DND-41 (cell line): Measurements from ENCODE around the gene ALG3.

ENCODE experiments used
- ATAC-seq: fragments of 200-7000 bp; cut with Tn5 transposase; 3 replicates; pipeline ENCODE4 v1.9.1; 2021; ENCODE audit warnings: low read depth; ENCODE audit not compliant: insufficient read depth
- DNase-seq: peaks from one replicate; pipeline ENCODE4 v3.0.0-alpha.2; 2020
- H2AFZ ChIP-seq: 2 replicates; pipeline ENCODE4 v1.6.0; 2012; ENCODE audit warnings: low read depth, low read length
- H3K27ac ChIP-seq: 2 replicates; pipeline ENCODE4 v1.5.1; 2012; ENCODE audit warnings: low read length, inconsistent platforms
- H3K27me3 ChIP-seq: fragments of 200-600 bp; sonication (generic); 2 replicates; pipeline ENCODE4 v1.6.0; 2012; ENCODE audit warnings: low read length, mild to moderate bottlenecking, inconsistent platforms; ENCODE audit not compliant: insufficient read depth, poor library complexity
- H3K36me3 ChIP-seq: 2 replicates; pipeline ENCODE4 v1.5.1; 2012; ENCODE audit warnings: low read length, inconsistent platforms; ENCODE audit not compliant: insufficient read depth
- H3K4me1 ChIP-seq: 2 replicates; pipeline ENCODE4 v1.5.1; 2012; ENCODE audit warnings: mild to moderate bottlenecking, low read length; ENCODE audit not compliant: insufficient read depth
- H3K4me2 ChIP-seq: 2 replicates; pipeline ENCODE4 v1.6.0; 2012; ENCODE audit warnings: mild to moderate bottlenecking, moderate library complexity, low read length, inconsistent platforms; ENCODE audit not compliant: insufficient read depth
- H3K4me3 ChIP-seq, 2 experiments: fragments of 200-600 bp in 1 of 2; shearing (Covaris generic) in 1 of 2; 2 replicates each; pipeline ENCODE4 v1.5.1; 2012 to 2016; ENCODE audit warnings: inconsistent platforms in 2 of 2, low read length in 2 of 2, mild to moderate bottlenecking in 2 of 2, low read depth in 1 of 2, moderate library complexity in 1 of 2
- H3K79me2 ChIP-seq: 2 replicates; pipeline ENCODE4 v1.6.0; 2012; ENCODE audit warnings: low read length, inconsistent platforms; ENCODE audit not compliant: insufficient read depth
- H3K9ac ChIP-seq: 2 replicates; pipeline ENCODE4 v1.6.0; 2012; ENCODE audit warnings: low read depth, mild to moderate bottlenecking, inconsistent platforms, low read length, moderate library complexity
- H3K9me3 ChIP-seq: 2 replicates; pipeline ENCODE4 v1.5.1; 2012; ENCODE audit warnings: low read length, moderate library complexity, mild to moderate bottlenecking, inconsistent platforms; ENCODE audit not compliant: insufficient read depth, severe bottlenecking
- H4K20me1 ChIP-seq: 2 replicates; pipeline ENCODE4 v1.6.0; 2012; ENCODE audit warnings: low read length; ENCODE audit not compliant: insufficient read depth
- CTCF ChIP-seq: IDR thresholded peaks from 2 replicates; pipeline ENCODE4 v1.5.1; 2012; ENCODE audit warnings: borderline replicate concordance, low read length, moderate library complexity, mild to moderate bottlenecking; ENCODE audit not compliant: poor library complexity, severe bottlenecking; ENCODE audit errors: extremely low read depth
- EZH2 ChIP-seq: IDR thresholded peaks from 3 replicates; pipeline ENCODE4 v1.6.1; 2012; ENCODE audit warnings: borderline replicate concordance, low read depth, mild to moderate bottlenecking, moderate library complexity, low read length, inconsistent platforms; ENCODE audit not compliant: severe bottlenecking

Gene ALG3

DNA sequence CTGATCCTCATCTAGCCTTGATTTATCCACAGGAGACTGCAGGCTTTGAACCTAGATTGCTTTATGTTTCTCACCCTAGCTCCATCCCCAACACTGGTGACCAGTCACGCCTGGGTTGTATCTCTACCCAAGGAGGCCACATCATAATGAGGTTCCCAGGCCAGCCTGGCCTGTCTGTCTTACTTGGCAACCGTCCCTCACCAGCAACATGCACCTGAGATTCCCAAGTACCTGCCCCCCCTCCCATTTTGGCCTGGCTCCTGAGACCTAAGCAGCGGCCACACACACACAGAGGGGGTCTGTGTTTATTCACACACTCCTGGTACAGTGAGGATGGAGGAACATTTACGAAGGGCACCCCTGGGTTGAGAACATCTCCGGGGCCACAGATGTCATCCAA, 10.2 kb upstream of the ALG3 start:
- Histone ChIP-seq H3K79me2 (no peaks in the 10 kb centered on the region), H3K9ac (no peak overlapping the region), H3K27me3 (no peaks in the 10 kb centered on the region), H3K4me1 (peaks cover 18% of the 10 kb centered on the region), H3K4me3 (no peak overlapping the region), H3K27ac (no peak overlapping the region), H4K20me1 (no peaks in the 10 kb centered on the region), H2AFZ (no peak overlapping the region), H3K9me3 (no peaks in the 10 kb centered on the region), H3K36me3 (no peaks in the 10 kb centered on the region), H3K4me2 (no peak overlapping the region)
- ATAC-seq (no peak), DNase-seq (no peak)
- TF ChIP-seq EZH2 (no peak), CTCF (no peak)

DNA sequence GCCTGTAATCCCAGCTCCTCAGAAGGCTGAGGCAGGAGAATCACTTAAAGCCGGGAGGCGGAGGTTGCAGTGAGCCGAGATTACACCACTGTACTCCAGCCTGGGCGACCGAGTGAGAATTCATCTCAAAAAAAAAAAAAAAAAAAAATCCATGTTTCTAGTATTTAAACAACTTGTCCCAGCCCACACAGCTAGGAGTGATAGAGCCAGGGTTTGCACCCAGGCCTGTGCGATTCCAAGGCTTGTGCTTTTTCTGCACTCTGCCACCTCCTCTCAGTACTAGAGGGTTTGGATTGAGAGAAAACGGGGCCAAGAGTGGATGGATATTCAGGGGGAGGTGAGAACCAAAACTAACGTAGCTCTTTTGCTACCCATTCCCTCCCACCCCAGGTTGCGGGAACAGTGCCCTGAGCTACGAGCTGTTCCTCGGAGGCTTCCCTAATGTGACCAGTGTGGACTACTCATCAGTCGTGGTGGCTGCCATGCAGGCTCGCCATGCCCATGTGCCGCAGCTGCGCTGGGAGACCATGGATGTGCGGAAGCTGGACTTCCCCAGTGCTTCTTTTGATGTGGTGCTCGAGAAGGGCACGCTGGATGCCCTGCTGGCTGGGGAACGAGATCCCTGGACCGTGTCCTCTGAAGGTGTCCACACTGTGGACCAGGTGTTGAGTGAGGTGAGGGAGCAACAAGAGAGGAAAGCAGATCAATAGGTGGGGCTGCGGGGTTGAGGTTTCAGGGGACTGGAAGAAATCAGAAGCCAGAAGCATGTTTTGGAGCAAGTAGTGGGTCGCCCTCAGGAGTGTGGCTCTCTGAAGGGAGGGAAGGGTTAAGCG, 8.5 kb upstream of the ALG3 start:
- Histone ChIP-seq H3K9me3 (no peaks in the 10 kb centered on the region), H4K20me1 (no peaks in the 10 kb centered on the region), H2AFZ (no peak overlapping the region), H3K36me3 (no peaks in the 10 kb centered on the region), H3K4me1 (peaks cover 11% of the 10 kb centered on the region), H3K4me3 (no peak overlapping the region), H3K4me2 (no peak overlapping the region), H3K27ac (no peak overlapping the region), H3K9ac (no peak overlapping the region), H3K27me3 (no peaks in the 10 kb centered on the region), H3K79me2 (no peaks in the 10 kb centered on the region)
- ATAC-seq: no peak
- no peak for DNase-seq
- no peak for TF ChIP-seq CTCF
- no peak for TF ChIP-seq EZH2

GRCh38 chr3:184255291-184256039, 6.7 kb upstream of the ALG3 start:
- Histone ChIP-seq H3K4me1 (peaks cover 6% of the 10 kb centered on the region; the same call in 1 of the 2 replicates), H3K79me2 (peaks cover 2% of the 10 kb centered on the region; the same call in 1 of the 2 replicates), H2AFZ (no peak overlapping the region), H3K9ac (no peak overlapping the region), H3K27me3 (no peaks in the 10 kb centered on the region), H3K36me3 (no peaks in the 10 kb centered on the region), H3K9me3 (no peaks in the 10 kb centered on the region), H4K20me1 (no peaks in the 10 kb centered on the region; the same call in 1 of the 2 replicates), H3K4me3 (no peak overlapping the region), H3K27ac (no peak overlapping the region), H3K4me2 (no peak overlapping the region)
- no peak for TF ChIP-seq CTCF
- no peak for TF ChIP-seq EZH2
- DNase-seq (no peak), ATAC-seq (no peak)
